ENCODE measurements around the gene ZFC3H1. TPM values are rescaled to one million over a fixed set of nuclear protein-coding genes. Genes with fewer than 3 reads are reported as not detected.

ZFC3H1 gene
- total RNA-seq, 1 experiment from 2014 or later: 24.4 TPM

GRCh38 chr12:71704920-71705319, 41.3 kb upstream of the ZFC3H1 start:
- Mint-ChIP-seq H3K27ac (no peak overlapping the region), H3K27me3 (ENCODE audit: low read depth) (no peaks in the 10 kb centered on the region), H3K36me3 (ENCODE audit: insufficient read depth in 1 of 3, low read depth in 3 of 3) (peaks cover 0 to 8% (median 4%) of the 10 kb centered on the region in 3 experiments; a peak in 6 of 7 replicates), H3K4me1 (peaks cover 9 to 11% of the 10 kb centered on the region in 2 experiments; a peak in 3 of 4 replicates), H3K4me3 (no peak overlapping the region), H3K9me3 (no peaks in the 10 kb centered on the region)
- Histone ChIP-seq H3K4ac (ENCODE audit: low read depth, low read length) (no peak overlapping the region), H3K18ac (ENCODE audit: insufficient read length, low read depth, low read length) (no peak overlapping the region), H2BK15ac (ENCODE audit: low read depth, low read length) (no peak overlapping the region), H3K79me1 (ENCODE audit: insufficient read depth, low read depth, low read length, poor library complexity, severe bottlenecking) (no peaks in the 10 kb centered on the region), H3K56ac (ENCODE audit: insufficient read length, low read depth, low read length) (no peak overlapping the region), H4K8ac (replicated peaks; ENCODE audit: insufficient read length, low read depth, low read length) (no peak overlapping the region), H2BK20ac (ENCODE audit: low read depth, low read length, poor library complexity, severe bottlenecking) (no peak overlapping the region), H2BK12ac (ENCODE audit: insufficient read length, low read depth, low read length) (no peak overlapping the region), H3K27ac (ENCODE audit: insufficient read length, low read depth, low read length) (no peak overlapping the region), H3K4me2 (ENCODE audit: insufficient read depth, insufficient read length, low read length) (no peak overlapping the region), H3K27me3 (ENCODE audit: insufficient read depth, low read length) (no peaks in the 10 kb centered on the region), H3K9ac (ENCODE audit: extremely low read depth, insufficient read length, low read length) (no peak overlapping the region), H3K14ac (ENCODE audit: insufficient read depth, low read length) (no peak overlapping the region), H3K23ac (ENCODE audit: insufficient read length, low read depth, low read length) (no peak overlapping the region), H3T11ph (ENCODE audit: low read length) (no peak overlapping the region), H2AFZ (ENCODE audit: low read length) (no peak overlapping the region), H4K5ac (ENCODE audit: insufficient read length, low read depth, low read length) (no peak overlapping the region), H3K23me2 (ENCODE audit: insufficient read length, low read depth, low read length, poor library complexity, severe bottlenecking) (no peaks in the 10 kb centered on the region), H4K91ac (ENCODE audit: insufficient read length, low read depth, low read length) (no peak overlapping the region), H2AK5ac (ENCODE audit: insufficient read length, low read length) (no peak overlapping the region), H3K4me1 (ENCODE audit: insufficient read depth, low read length) (no peaks in the 10 kb centered on the region), H2BK5ac (ENCODE audit: insufficient read length, low read length) (no peak overlapping the region), H3K79me2 (ENCODE audit: insufficient read depth, low read length) (no peaks in the 10 kb centered on the region), H2BK120ac (ENCODE audit: low read depth, low read length, poor library complexity, severe bottlenecking) (no peak overlapping the region), H4K20me1 (ENCODE audit: control insufficient read depth, insufficient read depth, insufficient read length) (no peaks in the 10 kb centered on the region), H3K9me3 (ENCODE audit: control insufficient read depth, low read depth, low read length) (no peaks in the 10 kb centered on the region)
- WGBS (ENCODE audit: extremely low coverage, insufficient read length, low lambda C conversion rate): no CpG with 5 or more reads among the region's 2 CpGs
- no peak for TF ChIP-seq CTCF (conservative IDR thresholded peaks at IDR 0.05)
- DNase-seq: no peak
